ENCODE results near the gene PLXNC1.
"Not testable (repeated sequence)": the region's sequence is repeated elsewhere in the genome, so short reads cannot be mapped to it uniquely, and the experiment has no call there.

The PLXNC1 gene

GRCh38 chr12:94297876-94298505, 149.6 kb downstream of the PLXNC1 start:
- DNase-seq (ENCODE audit: low spot score), result no peak

GRCh38 chr12:94299846-94300245, 151.5 kb downstream of the PLXNC1 start:
- DNase-seq (ENCODE audit: low spot score), result no peak

GRCh38 chr12:94304012-94304411, 155.6 kb downstream of the PLXNC1 start:
- DNase-seq (ENCODE audit: low spot score), result no peak

DNA sequence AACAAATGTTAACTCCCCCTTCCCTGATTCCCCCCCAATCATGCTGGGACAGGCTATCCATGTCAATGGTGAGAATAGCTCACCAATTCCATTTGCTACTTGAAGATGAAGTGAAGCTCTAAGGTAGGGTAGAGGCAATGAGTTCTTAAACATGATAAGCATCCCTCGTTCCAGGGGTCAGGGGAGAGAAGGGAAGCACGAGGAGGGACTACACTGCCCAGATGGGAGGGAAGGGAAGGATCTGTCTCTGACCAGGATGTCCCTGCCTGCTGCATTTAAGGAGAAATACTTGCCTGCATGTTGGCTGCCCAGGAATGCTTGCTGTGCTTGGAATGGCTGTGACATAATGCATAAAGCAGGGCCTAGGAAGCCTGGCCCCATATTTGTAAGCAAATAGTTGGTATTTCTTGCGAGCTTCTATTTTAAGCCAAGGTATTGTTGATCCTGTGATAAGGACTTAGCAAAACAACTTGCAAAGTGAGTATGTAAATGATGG, 156.2 kb downstream of the PLXNC1 start:
- no peak for DNase-seq (ENCODE audit: low spot score)

GRCh38 chr12:94305130-94305957, 157.0 kb downstream of the PLXNC1 start:
- DNase-seq (ENCODE audit: low spot score), result no peak

GRCh38 chr12:94308612-94309011, 160.2 kb downstream of the PLXNC1 start:
- DNase-seq (ENCODE audit: low spot score), result no peak

DNA sequence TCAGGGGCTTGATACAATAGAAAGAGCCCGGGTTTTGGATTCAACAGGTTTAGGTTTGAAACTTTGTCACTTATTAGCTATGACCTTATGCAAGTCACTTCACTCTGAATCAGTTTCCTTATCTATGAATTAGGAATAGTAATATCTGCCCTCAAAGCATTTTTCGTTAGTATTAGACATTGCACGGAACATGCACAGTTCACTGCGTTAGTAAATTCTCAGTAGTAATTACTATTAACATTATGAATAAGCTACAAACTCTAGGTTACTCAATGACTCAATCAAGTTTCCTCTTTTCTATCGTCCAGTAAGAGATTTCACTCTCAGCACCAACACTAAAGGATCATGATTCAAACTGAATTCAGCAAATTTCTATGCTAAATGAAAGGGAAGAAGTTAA, 161.0 kb downstream of the PLXNC1 start:
- no peak for DNase-seq (ENCODE audit: low spot score)

GRCh38 chr12:94312378-94312777, 164.0 kb downstream of the PLXNC1 start:
- no peak for DNase-seq (ENCODE audit: low spot score)

- DNase-seq (ENCODE audit: low spot score), result not testable (repeated sequence)
Measured at GRCh38 chr12:94316600-94316999, 168.2 kb downstream of the PLXNC1 start.

GRCh38 chr12:94318181-94318580, 169.8 kb downstream of the PLXNC1 start:
- no peak for DNase-seq (ENCODE audit: low spot score)

DNA sequence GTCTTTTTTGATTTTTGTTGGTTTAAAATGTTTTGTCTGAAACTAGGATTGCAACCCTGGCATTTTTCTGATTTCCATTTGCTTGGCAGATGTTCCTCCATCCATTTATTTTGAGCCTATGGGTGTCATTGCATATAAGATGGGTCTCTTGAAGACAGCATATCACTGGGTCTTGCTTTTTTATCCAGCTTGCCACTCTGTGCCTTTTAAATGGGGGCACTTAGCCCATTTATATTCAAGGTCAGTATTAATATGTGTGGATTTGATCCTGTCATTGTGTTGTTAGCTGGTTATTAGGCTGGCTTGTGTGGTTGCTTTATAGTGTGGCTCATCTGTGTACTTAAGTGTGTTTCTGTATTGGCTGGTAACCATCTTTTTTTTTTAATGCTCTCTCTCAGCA, 171.7 kb downstream of the PLXNC1 start:
- no peak for DNase-seq (ENCODE audit: low spot score)

DNA sequence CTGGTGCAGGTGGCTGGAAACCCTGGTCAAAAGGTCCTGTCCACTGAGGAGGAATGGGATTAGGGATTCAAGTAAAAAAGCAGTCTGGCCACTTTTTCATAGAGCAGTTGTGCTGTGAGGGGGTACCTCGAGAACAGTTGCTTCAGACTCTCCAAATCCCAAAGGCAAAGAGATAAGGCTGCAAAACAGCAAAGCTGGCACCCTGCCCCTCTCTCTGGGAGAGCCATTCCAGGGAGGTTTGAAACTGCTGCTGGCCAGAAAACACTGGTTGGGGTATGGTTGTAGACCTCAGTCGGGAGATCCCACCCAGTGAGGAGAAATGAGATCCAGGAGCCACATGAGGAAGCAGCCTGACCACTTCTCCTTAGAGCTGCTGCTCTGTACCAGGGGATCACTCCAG, 174.0 kb downstream of the PLXNC1 start:
- no peak for DNase-seq (ENCODE audit: low spot score)

- no peak for DNase-seq (ENCODE audit: low spot score)
Measured at GRCh38 chr12:94326234-94326633, 177.9 kb downstream of the PLXNC1 start.

DNA sequence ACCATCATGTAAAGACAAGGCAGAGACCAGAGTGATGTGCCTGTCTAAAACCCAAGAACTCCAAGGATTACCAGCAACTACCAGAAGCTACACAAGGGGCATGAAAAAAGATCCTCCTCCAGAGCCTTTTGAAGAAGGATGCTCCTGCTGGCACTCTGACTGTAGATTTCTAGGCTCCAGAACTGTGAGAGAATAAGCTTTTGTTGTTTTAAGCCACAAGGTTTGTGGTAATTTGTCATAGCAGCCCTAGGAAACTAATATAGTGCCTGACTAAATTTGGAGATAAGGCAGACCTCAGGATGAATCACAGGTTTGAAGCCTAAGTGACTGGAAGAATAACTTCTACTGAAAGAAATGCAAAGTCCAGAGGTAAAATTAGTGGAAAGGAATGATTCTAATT, 178.3 kb downstream of the PLXNC1 start:
- no peak for DNase-seq (ENCODE audit: low spot score)

GRCh38 chr12:94327809-94328208, 179.4 kb downstream of the PLXNC1 start:
- DNase-seq (ENCODE audit: low spot score), result no peak

- DNase-seq (ENCODE audit: low spot score), result no peak
Measured at GRCh38 chr12:94329366-94329765, 181.0 kb downstream of the PLXNC1 start.

- no peak for DNase-seq (ENCODE audit: low spot score)
Measured at GRCh38 chr12:94333396-94333795, 185.0 kb downstream of the PLXNC1 start.

DNA sequence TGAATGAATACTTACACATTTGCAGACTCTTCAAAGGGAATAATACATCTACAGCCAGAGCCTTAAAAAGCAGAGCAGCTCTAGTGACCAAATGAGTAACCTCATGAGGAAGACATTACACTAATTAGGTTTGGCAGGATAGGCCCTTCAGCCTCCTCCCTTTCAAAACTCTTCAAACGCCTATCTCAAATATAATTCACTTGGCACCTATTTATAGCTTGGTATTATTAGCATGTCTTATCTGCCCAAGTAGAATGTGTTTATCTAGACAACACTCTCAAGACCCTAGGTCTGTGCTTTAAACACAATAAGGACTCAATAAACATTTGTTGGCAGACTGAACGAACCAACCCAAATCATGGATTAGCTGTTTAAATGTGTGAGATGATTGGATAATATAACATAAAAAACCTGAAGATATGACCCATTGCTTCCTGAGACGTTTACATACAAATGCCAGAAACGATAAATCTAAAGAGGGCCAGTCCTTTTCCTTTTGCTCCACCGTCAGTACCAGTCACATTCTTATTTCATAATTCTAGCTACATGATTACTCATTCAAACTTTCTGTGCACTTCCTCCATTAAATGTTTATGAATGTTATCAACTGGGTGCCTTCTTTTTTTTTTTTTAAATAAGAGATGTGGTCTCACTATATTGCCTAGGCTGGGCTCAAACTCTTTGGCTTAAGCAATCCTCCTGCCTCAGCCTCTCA, 188.0 kb downstream of the PLXNC1 start:
- no peak for DNase-seq (ENCODE audit: low spot score)

- DNase-seq (ENCODE audit: low spot score), result no peak
Measured at GRCh38 chr12:94338006-94338794, 189.8 kb downstream of the PLXNC1 start.

- no peak for DNase-seq (ENCODE audit: low spot score)
Measured at GRCh38 chr12:94340573-94340972, 192.2 kb downstream of the PLXNC1 start.

DNA sequence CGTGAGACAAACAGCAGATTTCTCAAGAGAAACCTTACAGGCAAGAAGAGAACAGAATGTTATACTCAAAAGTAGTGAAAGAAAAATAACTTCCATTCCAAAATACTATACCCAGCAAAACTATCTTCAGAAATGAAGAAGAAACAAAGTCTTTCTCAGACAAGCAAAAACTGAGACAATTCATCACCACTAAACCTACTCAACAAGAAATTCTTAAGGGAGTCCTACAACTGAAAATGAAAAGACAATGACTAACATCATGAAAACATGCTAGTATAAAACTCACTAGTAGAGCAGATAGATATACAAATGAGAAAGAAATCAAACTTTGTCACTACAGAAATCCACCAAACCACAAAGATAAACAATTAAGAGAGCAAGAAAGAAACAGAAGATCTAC, 204.8 kb downstream of the PLXNC1 start:
- DNase-seq (ENCODE audit: low spot score), result no peak
